ENCODE measurements around the gene COX4I1.

Gene COX4I1

DNA sequence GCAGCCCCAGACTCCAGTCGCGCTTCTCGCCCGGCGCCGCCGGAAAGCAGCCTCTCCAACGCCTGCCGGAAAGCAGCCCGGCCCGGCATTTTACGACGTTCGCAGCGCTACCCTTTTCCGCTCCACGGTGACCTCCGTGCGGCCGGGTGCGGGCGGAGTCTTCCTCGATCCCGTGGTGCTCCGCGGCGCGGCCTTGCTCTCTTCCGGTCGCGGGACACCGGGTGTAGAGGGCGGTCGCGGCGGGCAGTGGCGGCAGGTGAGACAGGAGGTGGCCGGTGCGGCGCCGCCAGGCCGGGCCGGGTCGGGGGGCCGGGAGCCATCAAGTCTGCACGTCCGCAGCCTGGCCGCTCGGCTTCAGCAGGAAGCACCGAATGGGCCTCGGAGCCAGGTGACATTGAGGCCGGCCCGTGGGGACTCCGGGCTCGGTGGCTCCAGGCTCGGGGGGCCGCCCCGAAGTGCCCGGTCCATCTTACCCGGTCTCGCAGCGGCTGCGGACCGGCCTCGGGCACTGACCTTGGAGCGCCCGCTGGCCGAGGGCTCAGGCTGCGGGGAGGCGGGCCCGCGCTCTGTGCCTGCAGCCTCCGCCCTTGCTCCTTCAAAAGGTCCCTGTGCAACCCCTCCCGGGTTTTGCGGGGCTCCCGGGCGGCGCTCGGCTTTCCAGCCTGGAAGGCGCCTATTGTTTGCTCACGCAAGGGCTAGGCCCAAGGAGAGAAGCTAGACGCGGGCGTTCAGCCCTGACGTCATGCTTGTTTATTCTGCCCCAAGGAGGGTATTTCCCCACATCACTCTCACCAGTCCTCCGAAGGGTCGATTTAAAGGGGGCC lies at the start of gene COX4I1, which contains the start of gene EMC8:
Gene COX4I1, plus strand, starts transcription at position 199 of the 824 bp plus-strand sequence. CDS start 1,511 bp downstream, outside the sequence.
Gene EMC8, minus strand, starts transcription at position 48 of the 824 bp plus-strand sequence. CDS start 249 bp downstream, outside the sequence.
- peak; percentile 93 for DNase-seq

DNA sequence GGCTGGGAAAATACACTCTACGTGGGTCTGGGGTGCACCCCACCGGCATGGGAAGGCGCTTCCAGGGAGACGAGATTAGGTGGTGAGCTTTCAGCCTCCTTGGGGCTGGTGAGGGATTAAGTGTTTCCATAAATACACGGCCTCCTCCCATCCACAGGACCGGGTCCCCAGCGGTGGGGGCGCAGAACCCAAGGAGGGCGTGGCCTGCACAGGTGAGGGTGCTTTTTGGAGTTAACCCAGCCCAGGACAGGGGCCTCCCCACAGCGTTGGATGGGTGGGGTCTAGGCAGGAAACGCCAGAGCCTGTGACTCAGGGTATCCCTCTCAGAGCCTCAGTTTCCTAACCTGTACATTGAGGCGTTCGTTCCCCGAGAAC lies 49.7 kb upstream of the COX4I1 start:
- no peak for DNase-seq

GRCh38 chr16:85750146-85750826 lies 49.2 kb upstream of the COX4I1 start:
- DNase-seq: peak; percentile 52

GRCh38 chr16:85750827-85751697 lies 48.4 kb upstream of the COX4I1 start, which contains the start of gene C16orf74:
C16orf74 (minus strand) TSS chr16:85751096; CDS start chr16:85735217, 15,879 bp downstream.
- peak; percentile 27 for DNase-seq

- DNase-seq: no peak
These were observed 47.6 kb upstream of the COX4I1 start for GRCh38 chr16:85751698-85752501.

DNA sequence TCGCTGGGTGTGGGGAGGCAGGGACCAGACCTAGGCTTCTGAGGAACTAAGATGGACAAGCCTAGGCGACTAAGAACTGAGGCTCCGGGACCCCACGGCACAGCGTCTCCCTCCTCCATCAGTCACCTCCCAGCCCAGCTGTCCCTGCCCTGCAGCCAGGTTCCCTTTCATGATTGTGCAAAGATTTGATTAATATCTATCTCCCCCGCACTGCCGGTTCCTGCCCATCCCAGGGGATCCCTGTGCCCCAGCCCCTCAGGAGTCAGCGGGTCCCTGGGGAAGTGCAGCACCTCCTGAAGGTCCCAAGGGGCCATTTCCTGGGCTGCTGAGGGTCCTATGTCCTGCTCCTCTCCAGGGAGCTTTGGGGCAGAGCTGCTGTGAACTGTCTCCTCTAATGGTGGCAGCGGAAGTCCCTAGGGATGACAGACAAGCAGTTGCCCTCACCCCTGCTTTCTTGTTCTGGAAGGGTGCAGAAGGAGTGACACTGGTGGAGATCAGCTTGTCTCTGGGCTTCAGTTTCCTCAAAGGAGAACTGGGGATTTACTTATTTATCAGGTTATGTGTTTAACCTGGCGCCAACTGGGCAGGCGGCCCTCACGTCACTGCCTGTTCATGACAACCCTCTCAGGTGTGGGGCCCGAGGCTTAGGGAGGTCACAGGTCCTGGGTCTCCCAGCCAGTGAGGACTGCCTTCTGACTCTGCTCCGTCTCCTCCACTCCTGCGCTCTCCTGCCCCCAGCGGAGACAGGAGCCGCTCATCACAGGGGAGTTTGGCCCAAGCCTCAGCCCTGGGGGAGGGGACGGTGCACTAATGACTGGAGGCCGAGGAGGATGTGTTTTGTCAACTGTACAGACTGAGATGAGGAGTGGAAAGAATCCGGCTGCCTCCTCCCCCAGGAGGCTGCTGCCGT lies 46.7 kb upstream of the COX4I1 start:
- no peak for DNase-seq

DNA sequence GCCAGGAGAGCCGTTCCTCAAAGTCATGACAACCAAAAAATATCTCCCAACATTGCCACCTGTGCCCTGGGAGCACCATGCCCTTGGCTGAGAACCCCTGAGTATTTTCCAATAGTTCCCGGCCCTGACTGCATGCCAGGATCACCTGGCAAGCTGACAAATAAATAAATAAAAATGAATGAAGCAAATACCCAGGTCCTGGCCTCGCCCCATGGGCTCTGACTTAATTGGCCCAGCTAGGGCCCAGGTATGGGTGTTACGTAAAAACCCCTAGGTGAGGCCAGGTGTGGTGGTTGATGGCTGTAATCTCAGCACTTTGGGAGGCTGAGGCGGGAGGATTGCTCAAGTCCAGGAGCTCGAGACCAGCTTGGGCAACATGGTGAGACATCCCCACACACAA lies 45.9 kb upstream of the COX4I1 start:
- no peak for DNase-seq

- no peak for DNase-seq
These were observed 45.5 kb upstream of the COX4I1 start for GRCh38 chr16:85753976-85754375.

DNA sequence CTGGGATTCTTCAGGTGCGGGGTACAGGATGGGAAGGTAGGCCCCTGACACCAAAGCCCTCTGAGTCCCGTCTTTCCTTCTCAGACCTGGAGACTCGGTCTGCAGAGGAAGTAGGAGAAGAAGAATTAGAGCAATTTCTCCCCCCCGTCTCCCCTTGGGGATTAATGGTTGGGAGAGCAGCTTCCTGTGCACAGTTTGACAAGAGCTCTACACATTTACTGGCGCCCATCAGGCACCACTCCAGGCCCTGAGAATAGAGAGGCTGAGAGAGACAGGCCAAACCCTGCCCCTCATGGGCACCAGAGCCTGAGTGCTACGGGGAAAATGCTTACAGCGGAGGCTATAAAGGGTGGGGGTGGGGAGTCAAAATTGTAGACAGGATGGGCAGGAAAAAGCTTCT lies 45.1 kb upstream of the COX4I1 start:
- peak; percentile 30 for DNase-seq

DNA sequence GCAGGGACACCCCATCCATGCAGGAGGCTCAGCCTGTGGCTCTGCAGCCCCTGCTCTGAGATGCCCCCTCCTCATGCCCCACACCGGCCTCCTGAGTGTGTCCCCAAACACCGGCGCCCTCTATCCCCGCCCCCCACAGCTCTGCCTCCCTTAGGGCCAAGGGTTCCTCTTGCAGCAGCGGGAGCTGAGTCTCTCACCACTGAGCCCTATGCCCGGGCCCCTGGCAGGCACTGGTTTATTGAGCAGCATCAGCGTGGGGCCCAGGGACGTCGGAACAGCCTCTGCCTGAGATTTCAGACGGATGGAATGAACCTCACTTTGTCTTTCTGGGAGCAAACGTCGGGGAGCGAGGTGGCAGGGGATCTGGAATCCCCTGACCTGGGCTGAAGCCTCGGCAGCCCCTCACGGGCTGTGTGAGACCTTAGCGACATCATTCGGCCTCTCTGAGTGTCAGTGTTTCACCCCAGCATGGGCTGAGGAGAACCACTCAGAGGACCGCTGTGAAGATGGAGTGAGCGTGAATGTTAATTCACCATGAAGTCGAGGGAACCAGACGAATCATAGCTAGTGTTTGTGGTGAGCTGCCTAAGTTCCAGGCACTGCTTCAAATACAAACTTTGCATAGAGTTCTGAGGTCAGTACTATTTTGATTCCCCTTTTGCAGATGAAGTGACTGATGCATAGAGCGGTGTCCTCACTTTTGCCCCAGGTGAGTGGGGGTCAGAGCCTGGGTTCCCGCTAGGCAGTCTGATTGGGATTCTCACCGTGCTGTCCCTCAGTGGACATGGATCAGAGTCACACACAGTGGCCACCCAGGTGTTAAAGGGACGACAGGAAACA lies 43.3 kb upstream of the COX4I1 start:
- DNase-seq: peak; percentile 51

DNA sequence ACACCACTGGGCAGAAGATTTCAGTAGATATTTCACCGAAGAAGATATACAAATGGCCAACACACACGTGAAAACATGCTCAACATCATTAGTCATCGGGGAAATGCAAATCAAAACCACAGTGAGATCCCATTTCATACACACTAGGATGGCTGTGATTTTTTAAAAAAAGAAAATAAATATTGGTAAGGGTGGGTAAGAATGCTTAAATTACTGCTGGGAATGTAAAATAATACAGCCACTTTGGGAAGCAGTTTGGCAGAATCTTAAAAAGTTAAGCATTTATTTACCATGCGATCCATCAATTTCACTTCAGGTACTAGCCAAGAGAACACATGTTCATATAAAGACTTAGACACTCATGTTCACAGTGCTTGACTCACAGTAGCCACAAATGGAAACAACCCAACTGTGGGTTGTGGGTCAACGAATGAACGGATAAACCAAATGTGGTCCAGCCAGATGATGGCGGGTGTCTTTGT lies 42.1 kb upstream of the COX4I1 start:
- DNase-seq: no peak

GRCh38 chr16:85759136-85759535 lies 40.4 kb upstream of the COX4I1 start:
- DNase-seq: peak; percentile 74

GRCh38 chr16:85759631-85760419 lies 39.7 kb upstream of the COX4I1 start:
- peak; percentile 61 for DNase-seq

DNA sequence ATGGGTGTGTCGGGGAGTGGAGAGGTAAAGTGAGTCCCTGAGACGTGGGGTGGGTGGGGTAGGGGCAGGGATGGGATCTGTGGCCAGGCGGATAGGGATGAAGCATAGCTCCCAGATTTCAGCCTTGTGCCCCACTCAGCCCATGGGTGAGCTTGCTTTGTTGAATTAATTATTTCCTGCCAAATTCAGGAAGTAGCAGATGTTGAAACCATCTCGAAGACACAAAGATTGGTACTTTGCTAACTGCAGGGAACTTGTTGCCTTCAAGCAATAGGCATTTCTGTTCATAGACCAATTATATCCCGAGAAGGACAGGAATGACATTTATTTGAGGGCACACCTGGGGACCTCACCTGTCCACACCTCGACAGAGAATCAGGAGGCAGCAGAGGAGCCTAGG lies 37.6 kb upstream of the COX4I1 start:
- no peak for DNase-seq

DNA sequence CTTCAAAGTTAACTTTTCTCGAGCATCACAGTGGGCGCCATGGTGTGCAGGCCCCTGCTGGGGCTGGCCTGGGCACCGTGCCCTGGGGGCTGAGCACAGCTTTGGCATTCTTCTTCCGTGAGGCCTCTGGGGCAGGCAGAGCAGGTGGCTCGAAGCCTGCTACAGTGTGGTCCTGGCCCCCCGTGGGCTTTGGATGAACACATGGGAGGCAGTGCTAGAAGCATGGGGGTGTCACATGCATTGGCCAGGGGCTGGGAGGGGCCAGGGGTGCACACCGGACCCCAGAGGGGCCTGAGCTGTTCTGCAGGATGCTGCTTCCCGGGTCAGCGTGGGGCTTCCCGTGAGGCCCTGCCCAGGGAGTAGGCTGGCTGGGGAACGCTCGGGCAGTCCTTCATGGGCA lies 36.5 kb upstream of the COX4I1 start:
- no peak for DNase-seq

DNA sequence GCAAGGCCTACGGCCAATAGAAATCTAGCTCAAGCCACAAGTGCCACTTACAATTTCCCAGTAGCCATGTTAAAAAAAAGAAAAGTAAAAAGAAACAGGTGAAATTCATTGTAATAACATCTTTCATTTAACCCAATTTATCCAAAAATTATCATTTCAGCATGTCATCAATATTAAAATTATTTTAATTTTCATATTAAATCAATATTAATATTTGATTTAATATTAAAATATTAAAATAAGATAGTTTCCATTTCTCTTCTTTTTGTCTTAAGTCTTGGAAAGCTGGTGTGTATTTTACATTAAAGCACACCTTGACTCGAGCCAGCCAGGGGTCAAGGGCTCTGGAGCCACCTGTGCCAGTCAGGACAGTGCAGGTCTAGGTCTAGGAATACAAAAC lies 35.9 kb upstream of the COX4I1 start:
- DNase-seq: no peak

- DNase-seq: no peak
These were observed 34.3 kb upstream of the COX4I1 start for GRCh38 chr16:85765211-85765610.

GRCh38 chr16:85765767-85766166 lies 33.7 kb upstream of the COX4I1 start:
- DNase-seq: no peak

- no peak for DNase-seq
These were observed 32.0 kb upstream of the COX4I1 start for GRCh38 chr16:85767531-85767930.
